SK-N-SH treated with all-trans-retinoic acid at 6 μM for 48 hours (cell line): ENCODE results near the gene DCT.

Source experiments
- ARNTL ChIP-seq: fragments of 450-650 bp; formaldehyde crosslinking; IDR thresholded peaks from 2 replicates; pipeline ENCODE4 v1.5.0; 2020; ENCODE audit warnings: low read depth, mild to moderate bottlenecking, moderate library complexity, borderline replicate concordance
- BACH2 ChIP-seq: fragments of 250-450 bp; sonication (Bioruptor Pico); IDR thresholded peaks from 2 replicates; pipeline ENCODE4 v1.9.0; 2021; ENCODE audit warnings: mild to moderate bottlenecking, borderline replicate concordance
- CSRNP3 ChIP-seq: fragments of 250-450 bp; sonication (Bioruptor Pico); IDR thresholded peaks from 2 replicates; pipeline ENCODE4 v1.5.1; 2021; ENCODE audit warnings: mild to moderate bottlenecking, moderate library complexity
- ESRRG ChIP-seq: fragments of 250-450 bp; sonication (Bioruptor Pico); IDR thresholded peaks from 2 replicates; pipeline ENCODE4 v1.6.1; 2021; ENCODE audit warnings: mild to moderate bottlenecking
- GLIS3 ChIP-seq: fragments of 250-450 bp; sonication (Bioruptor Pico); IDR thresholded peaks from 2 replicates; pipeline ENCODE4 v1.5.0; 2020; ENCODE audit warnings: mild to moderate bottlenecking, moderate library complexity
- PATZ1 ChIP-seq: fragments of 250-450 bp; sonication (Bioruptor Pico); IDR thresholded peaks from 2 replicates; pipeline ENCODE4 v1.8.0; 2020; ENCODE audit warnings: mild to moderate bottlenecking, moderate library complexity, borderline replicate concordance
- SNAI2 ChIP-seq: fragments of 250-450 bp; sonication (Bioruptor Pico); IDR thresholded peaks from 2 replicates; pipeline ENCODE4 v1.5.0; 2020; ENCODE audit warnings: mild to moderate bottlenecking, moderate library complexity
- TCF4 ChIP-seq: fragments of 250-450 bp; sonication (Bioruptor Pico); IDR thresholded peaks from 2 replicates; pipeline ENCODE4 v1.8.0; 2021; ENCODE audit warnings: mild to moderate bottlenecking, moderate library complexity, borderline replicate concordance
- ZC3H10 ChIP-seq: fragments of 250-450 bp; sonication (Bioruptor Pico); IDR thresholded peaks from 2 replicates; pipeline ENCODE4 v1.5.1; 2021; ENCODE audit warnings: mild to moderate bottlenecking, moderate library complexity
- ZFP3 ChIP-seq: fragments of 250-450 bp; sonication (Bioruptor Pico); IDR thresholded peaks from 2 replicates; pipeline ENCODE4 v1.5.0; 2020; ENCODE audit warnings: mild to moderate bottlenecking, moderate library complexity
- ZFP30 ChIP-seq: fragments of 450-650 bp; formaldehyde crosslinking; IDR thresholded peaks from 2 replicates; pipeline ENCODE4 v1.5.0; 2022; ENCODE audit warnings: mild to moderate bottlenecking, moderate library complexity
- ZNF565 ChIP-seq: fragments of 450-650 bp; formaldehyde crosslinking; conservative IDR thresholded peaks from 2 replicates; pipeline ENCODE4 v1.5.0; 2020; ENCODE audit warnings: low read depth, mild to moderate bottlenecking, moderate library complexity
- ZNF8 ChIP-seq: fragments of 450-650 bp; formaldehyde crosslinking; IDR thresholded peaks from 2 replicates; pipeline ENCODE4 v1.5.0; 2020; ENCODE audit warnings: mild to moderate bottlenecking, moderate library complexity

- TF ChIP-seq ARNTL (CRISPR knock-in tag) (no peak), ZC3H10 (CRISPR knock-in tag) (no peak), GLIS3 (CRISPR knock-in tag) (no peak), ZNF8 (CRISPR knock-in tag) (no peak), CSRNP3 (CRISPR knock-in tag) (no peak), ZFP30 (CRISPR knock-in tag) (no peak), PATZ1 (CRISPR knock-in tag) (no peak), BACH2 (CRISPR knock-in tag) (no peak), SNAI2 (CRISPR knock-in tag) (no peak), ESRRG (no peak), ZFP3 (CRISPR knock-in tag) (no peak), ZNF565 (CRISPR knock-in tag) (no peak), TCF4 (CRISPR knock-in tag) (no peak)
Measured at GRCh38 chr13:94412870-94413597, 66.4 kb downstream of the DCT start.
